GM19023 (cell line): ENCODE results near the gene DENND1A.
"Not testable (repeated sequence)": the region's sequence is repeated elsewhere in the genome, so short reads cannot be mapped to it uniquely, and the experiment has no call there.

Source experiments
- ATAC-seq: cut with Tn5 transposase; IDR thresholded peaks from one replicate; pipeline ENCODE4 v1.9.1; 2021; ENCODE audit warnings: mild to moderate bottlenecking, moderate library complexity; ENCODE audit not compliant: unreplicated experiment

The DENND1A gene

GRCh38 chr9:123952641-123953495 is 22.9 kb upstream of the DENND1A start:
- ATAC-seq = no peak

GRCh38 chr9:123948286-123948685 is 18.4 kb upstream of the DENND1A start:
- no peak for ATAC-seq

- ATAC-seq = no peak
Observed at GRCh38 chr9:123947326-123947725, 17.4 kb upstream of the DENND1A start.

- no peak for ATAC-seq
Observed at GRCh38 chr9:123946101-123946821, 16.3 kb upstream of the DENND1A start.

- ATAC-seq = no peak
Observed at GRCh38 chr9:123945532-123945931, 15.6 kb upstream of the DENND1A start.

- not testable (repeated sequence) for ATAC-seq
Observed at GRCh38 chr9:123944464-123944863, 14.5 kb upstream of the DENND1A start.

- no peak for ATAC-seq
Observed at GRCh38 chr9:123943671-123944070, 13.7 kb upstream of the DENND1A start.

GRCh38 chr9:123942542-123942941 is 12.6 kb upstream of the DENND1A start:
- no peak for ATAC-seq

GRCh38 chr9:123941524-123942070 is 11.7 kb upstream of the DENND1A start:
- no peak for ATAC-seq

GRCh38 chr9:123940721-123941523 is 11.0 kb upstream of the DENND1A start:
- ATAC-seq = peak; percentile 58

- no peak for ATAC-seq
Observed at GRCh38 chr9:123938401-123938800, 8.5 kb upstream of the DENND1A start.

GRCh38 chr9:123936575-123936974 is 6.6 kb upstream of the DENND1A start:
- not testable (repeated sequence) for ATAC-seq

- no peak for ATAC-seq
Observed at GRCh38 chr9:123933440-123934212, 3.7 kb upstream of the DENND1A start.

- peak; percentile 36 for ATAC-seq
Observed at GRCh38 chr9:123929177-123929869, 603 bp downstream of the DENND1A start.

GRCh38 chr9:123928533-123929176 is 1.3 kb downstream of the DENND1A start:
- no peak for ATAC-seq

- no peak for ATAC-seq
Observed at GRCh38 chr9:123927625-123928532, 2.0 kb downstream of the DENND1A start.

GRCh38 chr9:123926941-123927340 is 3.0 kb downstream of the DENND1A start:
- ATAC-seq = no peak

GRCh38 chr9:123925819-123926218 is 4.1 kb downstream of the DENND1A start:
- no peak for ATAC-seq
